IMR-90 (cell line): ENCODE results near the gene ELP4. TPM values are rescaled to one million over a fixed set of nuclear protein-coding genes. Genes with fewer than 3 reads are reported as not detected.

Source experiments
- ATAC-seq: fragments of 200-7000 bp; cut with Tn5 transposase; 2 replicates; pipeline ENCODE4 v1.9.1; 2020; ENCODE audit warnings: low read depth, mild to moderate bottlenecking, moderate library complexity
- BruUV-seq: library from RNA; stranded (reverse); fragments of 400-500 nt; replicated peaks from 2 replicates; lab custom pipeline; 2021; lab: Mats Ljungman, UMichigan
- CTCF ChIA-PET: fragments of 300-600 bp; formaldehyde crosslinking; extraction: SDS; loops from one replicate; lab custom pipeline; 2021; ENCODE audit warnings: antibody characterized with exemption; lab: Yijun Ruan, JAX
- POLR2A ChIA-PET: fragments of 300-600 bp; sonication (Branson Sonifier 250); formaldehyde crosslinking; loops from one replicate; lab custom pipeline; 2022; ENCODE audit warnings: antibody characterized with exemption; ENCODE audit not compliant: unreplicated experiment; lab: Charles Lee
- DNase-seq: peaks from one replicate; pipeline ENCODE4 v3.0.0; 2013
- H2AFZ ChIP-seq: replicated peaks from 2 replicates; pipeline ENCODE3; 2013; ENCODE audit warnings: low read length, mild to moderate bottlenecking; ENCODE audit not compliant: poor library complexity
- H2AK5ac ChIP-seq: 2 replicates; pipeline ENCODE4 v1.6.1; 2013; ENCODE audit warnings: low read depth, low read length, inconsistent platforms
- H2AK9ac ChIP-seq: replicated peaks from 2 replicates; pipeline ENCODE3; 2013; ENCODE audit warnings: mild to moderate bottlenecking, low read depth, low read length, moderate library complexity; ENCODE audit not compliant: poor library complexity
- H2BK120ac ChIP-seq: 2 replicates; pipeline ENCODE4 v1.6.1; 2013; ENCODE audit warnings: low read depth, low read length, inconsistent platforms
- H2BK15ac ChIP-seq: 3 replicates; pipeline ENCODE4 v1.6.1; 2013; ENCODE audit warnings: low read depth, low read length, inconsistent platforms
- H2BK20ac ChIP-seq: 2 replicates; pipeline ENCODE4 v1.6.1; 2013; ENCODE audit warnings: low read depth, mild to moderate bottlenecking, inconsistent platforms, low read length, moderate library complexity
- H2BK5ac ChIP-seq: 2 replicates; pipeline ENCODE4 v1.6.1; 2013; ENCODE audit warnings: mild to moderate bottlenecking, low read depth, low read length, inconsistent platforms; ENCODE audit not compliant: poor library complexity, severe bottlenecking
- H3K14ac ChIP-seq: replicated peaks from 2 replicates; pipeline ENCODE4 v1.6.1; 2013; ENCODE audit warnings: low read depth, low read length, inconsistent platforms
- H3K18ac ChIP-seq: 2 replicates; pipeline ENCODE4 v1.6.1; 2013; ENCODE audit warnings: low read depth, low read length, control low read depth
- H3K23ac ChIP-seq: 2 replicates; pipeline ENCODE4 v1.6.1; 2013; ENCODE audit warnings: low read depth, low read length, inconsistent platforms
- H3K27ac ChIP-seq: 2 replicates; pipeline ENCODE4 v1.5.1; 2013; ENCODE audit warnings: mild to moderate bottlenecking, control low read depth, low read length; ENCODE audit not compliant: insufficient read depth
- H3K27me3 ChIP-seq: 2 replicates; pipeline ENCODE4 v1.6.1; 2013; ENCODE audit warnings: low read length; ENCODE audit not compliant: control insufficient read depth, insufficient read depth
- H3K36me3 ChIP-seq: 2 replicates; pipeline ENCODE4 v1.6.1; 2013; ENCODE audit warnings: low read length, mixed read lengths; ENCODE audit not compliant: control insufficient read depth, insufficient read depth
- H3K4ac ChIP-seq: 2 replicates; pipeline ENCODE4 v1.6.1; 2013; ENCODE audit warnings: low read depth, low read length, inconsistent platforms
- H3K4me1 ChIP-seq: 2 replicates; pipeline ENCODE4 v1.6.1; 2013; ENCODE audit warnings: low read length, mixed read lengths; ENCODE audit not compliant: control insufficient read depth, insufficient read depth
- H3K4me2 ChIP-seq: 2 replicates; pipeline ENCODE4 v1.6.1; 2013; ENCODE audit warnings: low read depth, mild to moderate bottlenecking, control low read depth, low read length, moderate library complexity
- H3K4me3 ChIP-seq: 2 replicates; pipeline ENCODE4 v1.5.1; 2013; ENCODE audit warnings: low read depth, mild to moderate bottlenecking, control low read depth, low read length, moderate library complexity; ENCODE audit not compliant: insufficient read depth
- H3K56ac ChIP-seq: 2 replicates; pipeline ENCODE4 v1.6.1; 2013; ENCODE audit warnings: low read length, inconsistent platforms; ENCODE audit not compliant: insufficient read depth; ENCODE audit errors: extremely low read depth
- H3K79me1 ChIP-seq, 2 experiments: 2 replicates each; pipeline ENCODE4 v1.6.1; 2013; ENCODE audit warnings: low read length in 2 of 2, inconsistent platforms in 1 of 2, low read depth in 1 of 2
- H3K9ac ChIP-seq: 2 replicates; pipeline ENCODE4 v1.6.1; 2013; ENCODE audit warnings: low read depth, low read length, control low read depth
- H3K9me1 ChIP-seq: 2 replicates; pipeline ENCODE4 v1.6.1; 2013; ENCODE audit warnings: low read length, inconsistent platforms; ENCODE audit not compliant: insufficient read depth
- H3K9me3 ChIP-seq: 2 replicates; pipeline ENCODE4 v1.6.1; 2013; ENCODE audit warnings: low read length; ENCODE audit not compliant: control insufficient read depth, insufficient read depth
- H4K20me1 ChIP-seq: 2 replicates; pipeline ENCODE4 v1.6.1; 2013; ENCODE audit warnings: low read length, inconsistent platforms; ENCODE audit not compliant: insufficient read depth
- H4K5ac ChIP-seq: 2 replicates; pipeline ENCODE4 v1.6.1; 2013; ENCODE audit warnings: mild to moderate bottlenecking, low read depth, low read length, control low read depth
- H4K8ac ChIP-seq, 2 experiments: 2 replicates each; pipeline ENCODE4 v1.6.1; 2013; ENCODE audit warnings: low read depth in 2 of 2, low read length in 2 of 2, control low read depth in 1 of 2, inconsistent platforms in 1 of 2
- H4K91ac ChIP-seq: 2 replicates; pipeline ENCODE4 v1.6.1; 2013; ENCODE audit warnings: low read depth, low read length, inconsistent platforms; ENCODE audit not compliant: insufficient read depth
- BHLHE40 ChIP-seq: fragments of 150-350 bp; IDR thresholded peaks from 2 replicates; pipeline ENCODE4 v1.6.1; 2016; ENCODE audit warnings: mild to moderate bottlenecking, low read depth, low read length
- CEBPB ChIP-seq: IDR thresholded peaks from 2 replicates; pipeline ENCODE4 v1.6.1; 2012; ENCODE audit warnings: low read depth, low read length, improper control_type of control experiment
- CTCF ChIP-seq: conservative IDR thresholded peaks from 2 replicates; pipeline ENCODE4 v1.5.1; 2012; ENCODE audit warnings: mild to moderate bottlenecking, low read depth, low read length, improper control_type of control experiment
- FOS ChIP-seq: fragments of 150-350 bp; IDR thresholded peaks from 2 replicates; pipeline ENCODE4 v1.6.1; 2016; ENCODE audit warnings: low read depth, low read length
- MAFK ChIP-seq: IDR thresholded peaks from 2 replicates; pipeline ENCODE4 v1.6.1; 2012; ENCODE audit warnings: low read depth, low read length, improper control_type of control experiment
- MAZ ChIP-seq: IDR thresholded peaks from 2 replicates; pipeline ENCODE4 v1.6.1; 2012; ENCODE audit warnings: low read depth, mild to moderate bottlenecking, low read length, improper control_type of control experiment, moderate library complexity, borderline replicate concordance
- MXI1 ChIP-seq: IDR thresholded peaks from 2 replicates; pipeline ENCODE4 v1.6.1; 2012; ENCODE audit warnings: low read depth, mild to moderate bottlenecking, low read length, moderate library complexity, borderline replicate concordance
- POLR2A ChIP-seq: IDR thresholded peaks from 2 replicates; pipeline ENCODE4 v1.6.1; 2012; ENCODE audit warnings: mild to moderate bottlenecking, low read depth, low read length
- RCOR1 ChIP-seq: IDR thresholded peaks from 2 replicates; pipeline ENCODE4 v1.6.1; 2012; ENCODE audit warnings: mild to moderate bottlenecking, low read length, improper control_type of control experiment; ENCODE audit not compliant: insufficient replicate concordance
- RFX5 ChIP-seq: IDR thresholded peaks from 2 replicates; pipeline ENCODE4 v1.8.0; 2012; ENCODE audit warnings: low read depth, mild to moderate bottlenecking, low read length, moderate library complexity
- USF2 ChIP-seq: fragments of 150-350 bp; IDR thresholded peaks from 2 replicates; pipeline ENCODE4 v1.6.1; 2017; ENCODE audit warnings: mild to moderate bottlenecking, antibody characterized with exemption, low read length, low read depth
- WGBS, 2 experiments: methylation state at CpG; one replicate each; pipeline versions ENCODE4 v1.1.5 to v1.1.7; 2013; ENCODE audit warnings: missing lambda C conversion rate in 2 of 2; ENCODE audit not compliant: insufficient read length in 1 of 2; ENCODE audit errors: extremely low coverage in 2 of 2; 5-methylcytosine and 5-hydroxymethylcytosine counted together
- dilution Hi-C: fragments of 300-500 bp; cut with HindIII; formaldehyde crosslinking; loops from one replicate; pipeline ENCODE4 v1.14.3; 2018; ENCODE audit warnings: low sequenced_read_pairs; ENCODE audit not compliant: unreplicated experiment
- in situ Hi-C: fragments of 300-500 bp; cut with MboI; formaldehyde crosslinking; loops from 3 replicates; pipeline ENCODE4 v1.14.3; 2019; ENCODE audit warnings: low sequenced_read_pairs, inconsistent platforms, mixed read lengths
- intact Hi-C: fragments of 100-400 bp; cut with micrococcal nuclease; formaldehyde crosslinking; loops from 2 replicates; pipeline ENCODE4 v1.10.0; 2022
- polyA plus RNA-seq, 3 experiments: library from polyadenylated mRNA; depleted of rRNA; stranded (reverse); fragments of >200 nt; gene quantifications; 2 replicates each; pipeline ENCODE4 v1.2.3, GENCODE V29; 2012; ENCODE audit warnings: low replicate concordance in 1 of 3
- total RNA-seq: library from RNA; depleted of rRNA; stranded (reverse); fragments of >200 nt; gene quantifications from 2 replicates; pipeline ENCODE4 v1.2.3, GENCODE V29; 2012
- TF ChIP-seq, protein P1 (sequence below): fragments of 150-350 bp; IDR thresholded peaks from 2 replicates; pipeline ENCODE4 v1.6.1; 2016; ENCODE audit warnings: low read depth, mild to moderate bottlenecking, low read length, moderate library complexity, borderline replicate concordance

Gene ELP4
- total and polyA plus RNA-seq, 2 of the 4 experiments (the other 2 are of a cell fraction) = 8.4 to 20.4 TPM

DNA sequence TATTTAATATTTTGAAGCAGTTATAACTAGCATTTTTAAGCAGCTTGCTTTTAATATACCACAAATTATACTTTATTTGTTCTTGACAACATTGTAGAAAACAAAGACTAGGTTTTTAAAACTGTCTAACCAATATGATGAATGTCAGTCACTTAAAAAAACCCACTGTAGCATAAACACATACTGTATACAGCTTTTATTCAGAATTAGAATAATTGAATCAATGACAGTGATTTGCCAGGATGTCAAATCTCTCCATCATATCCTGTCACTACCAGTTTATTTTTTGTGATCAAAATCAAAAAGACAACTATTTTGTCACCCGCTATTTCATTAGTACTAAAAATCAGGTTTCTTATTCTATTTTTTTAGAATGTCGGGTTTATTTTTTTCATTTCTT lies 275.0 kb downstream of the ELP4 start:
- Histone ChIP-seq H3K27me3 (no peaks in the 10 kb centered on the region), H3K14ac (no peak overlapping the region), H2AK5ac (no peak overlapping the region), H3K9me3 (no peaks in the 10 kb centered on the region), H4K20me1 (no peaks in the 10 kb centered on the region), H3K9me1 (peaks cover 1% of the 10 kb centered on the region; the same call in 1 of the 2 replicates), H4K5ac (no peak overlapping the region), H2AFZ (no peak overlapping the region), H2BK5ac (no peak overlapping the region), H3K9ac (no peak overlapping the region), H3K4me1 (no peaks in the 10 kb centered on the region; the same call in 1 of the 2 replicates), H3K4me2 (no peak overlapping the region), H4K8ac (no peak overlapping the region), H3K79me1 (no peaks in the 10 kb centered on the region), H3K36me3 (no peaks in the 10 kb centered on the region), H3K18ac (no peak overlapping the region), H2BK20ac (no peak overlapping the region), H2AK9ac (no peak overlapping the region), H3K4me3 (no peak overlapping the region), H3K27ac (no peak overlapping the region), H2BK15ac (no peak overlapping the region), H4K91ac (no peak overlapping the region), H3K56ac (no peak overlapping the region), H3K4ac (no peak overlapping the region), H2BK120ac (no peak overlapping the region), H3K23ac (no peak overlapping the region)
- dilution Hi-C loops = no loop called here
- TF ChIP-seq CTCF = no peak
- TF ChIP-seq MXI1 = no peak
- no peak for TF ChIP-seq POLR2A
- TF ChIP-seq RFX5 = no peak
- no peak for TF ChIP-seq MAZ
- no peak for TF ChIP-seq USF2
- TF ChIP-seq CEBPB = no peak
- TF ChIP-seq, protein P1, sequence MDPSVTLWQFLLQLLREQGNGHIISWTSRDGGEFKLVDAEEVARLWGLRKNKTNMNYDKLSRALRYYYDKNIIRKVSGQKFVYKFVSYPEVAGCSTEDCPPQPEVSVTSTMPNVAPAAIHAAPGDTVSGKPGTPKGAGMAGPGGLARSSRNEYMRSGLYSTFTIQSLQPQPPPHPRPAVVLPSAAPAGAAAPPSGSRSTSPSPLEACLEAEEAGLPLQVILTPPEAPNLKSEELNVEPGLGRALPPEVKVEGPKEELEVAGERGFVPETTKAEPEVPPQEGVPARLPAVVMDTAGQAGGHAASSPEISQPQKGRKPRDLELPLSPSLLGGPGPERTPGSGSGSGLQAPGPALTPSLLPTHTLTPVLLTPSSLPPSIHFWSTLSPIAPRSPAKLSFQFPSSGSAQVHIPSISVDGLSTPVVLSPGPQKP = no peak
- TF ChIP-seq RCOR1 = no peak
- TF ChIP-seq BHLHE40 = no peak
- no peak for TF ChIP-seq FOS
- TF ChIP-seq MAFK = no peak
- ChIA-PET POLR2A (no interaction called here), CTCF (no interaction called here)
- DNase-seq (no peak), ATAC-seq (no peak)
- in situ Hi-C loops = no loop called here
- BruUV-seq = no TSS peak
- no CpG with 5 or more reads among the region's 2 CpGs for WGBS, 2 experiments
- intact Hi-C loops = loop anchor here (10.0 kb wide), 1 partner anchor 760 kb away; no protein-coding TSS in a partner anchor
